HG03064 (cell line): ENCODE data around the gene IFNA4.
A peak's percentile ranks its signal among the peaks of the same experiment; 100 is the strongest.
"Not testable (repeated sequence)": the region's sequence is repeated elsewhere in the genome, so short reads cannot be mapped to it uniquely, and the experiment has no call there.

ENCODE experiments used
- ATAC-seq: cut with Tn5 transposase; IDR thresholded peaks from one replicate; pipeline ENCODE4 v1.9.1; 2021; ENCODE audit warnings: low read depth; ENCODE audit not compliant: unreplicated experiment

Gene IFNA4

GRCh38 chr9:21187487-21187886 is at the start of gene IFNA4:
IFNA4 (minus strand) TSS chr9:21187587; CDS start chr9:21187531, 56 bp downstream.
- not testable (repeated sequence) for ATAC-seq

- not testable (repeated sequence) for ATAC-seq
Observed at GRCh38 chr9:21236360-21236714, 49.0 kb upstream of the IFNA4 start.

- ATAC-seq, result not testable (repeated sequence)
Observed at GRCh38 chr9:21235468-21236359, 48.3 kb upstream of the IFNA4 start.

- ATAC-seq, result no peak
Observed at GRCh38 chr9:21234153-21234687, 46.8 kb upstream of the IFNA4 start.

- no peak for ATAC-seq
Observed at GRCh38 chr9:21233258-21233657, 45.9 kb upstream of the IFNA4 start.

- ATAC-seq, result no peak
Observed at GRCh38 chr9:21228122-21228521, 40.7 kb upstream of the IFNA4 start, which contains the start of gene IFNA17. IFNA17 (minus strand) TSS chr9:21228222; CDS start chr9:21228173, 49 bp downstream.

GRCh38 chr9:21217211-21217610 is 29.8 kb upstream of the IFNA4 start, which contains the start of gene IFNA16:
IFNA16 (minus strand) TSS chr9:21217311; CDS start chr9:21217305, 6 bp downstream.
- ATAC-seq, result not testable (repeated sequence)

GRCh38 chr9:21213411-21214326 is 26.3 kb upstream of the IFNA4 start:
- not testable (repeated sequence) for ATAC-seq

- not testable (repeated sequence) for ATAC-seq
Observed at GRCh38 chr9:21212160-21212559, 24.8 kb upstream of the IFNA4 start.

GRCh38 chr9:21210782-21211181 is 23.4 kb upstream of the IFNA4 start:
- not testable (repeated sequence) for ATAC-seq

GRCh38 chr9:21210311-21210710 is 22.9 kb upstream of the IFNA4 start:
- ATAC-seq, result no peak

- ATAC-seq, result not testable (repeated sequence)
Observed at GRCh38 chr9:21207043-21207442, 19.7 kb upstream of the IFNA4 start, which contains the start of gene IFNA10. IFNA10 (minus strand) TSS chr9:21207143; CDS start chr9:21207097, 46 bp downstream.

- ATAC-seq, result no peak
Observed at GRCh38 chr9:21205204-21205603, 17.8 kb upstream of the IFNA4 start.

GRCh38 chr9:21202105-21202504 is 14.7 kb upstream of the IFNA4 start, which contains the start of gene IFNA7:
IFNA7 (minus strand) TSS chr9:21202205; CDS start chr9:21202165, 40 bp downstream.
- ATAC-seq, result not testable (repeated sequence)

- ATAC-seq, result peak; percentile 85
Observed at GRCh38 chr9:21194867-21195776, 7.7 kb upstream of the IFNA4 start.

- ATAC-seq, result peak; percentile 87
Observed at GRCh38 chr9:21182810-21183736, 4.3 kb downstream of the IFNA4 start.

- no peak for ATAC-seq
Observed at GRCh38 chr9:21174671-21175070, 12.7 kb downstream of the IFNA4 start.

GRCh38 chr9:21172156-21172555 is 15.2 kb downstream of the IFNA4 start:
- no peak for ATAC-seq
